ENCODE results near the gene SCIMP.
A peak's percentile ranks its signal among the peaks of the same experiment; 100 is the strongest.
"Not testable (repeated sequence)": the region's sequence is repeated elsewhere in the genome, so short reads cannot be mapped to it uniquely, and the experiment has no call there.

The SCIMP gene

DNA sequence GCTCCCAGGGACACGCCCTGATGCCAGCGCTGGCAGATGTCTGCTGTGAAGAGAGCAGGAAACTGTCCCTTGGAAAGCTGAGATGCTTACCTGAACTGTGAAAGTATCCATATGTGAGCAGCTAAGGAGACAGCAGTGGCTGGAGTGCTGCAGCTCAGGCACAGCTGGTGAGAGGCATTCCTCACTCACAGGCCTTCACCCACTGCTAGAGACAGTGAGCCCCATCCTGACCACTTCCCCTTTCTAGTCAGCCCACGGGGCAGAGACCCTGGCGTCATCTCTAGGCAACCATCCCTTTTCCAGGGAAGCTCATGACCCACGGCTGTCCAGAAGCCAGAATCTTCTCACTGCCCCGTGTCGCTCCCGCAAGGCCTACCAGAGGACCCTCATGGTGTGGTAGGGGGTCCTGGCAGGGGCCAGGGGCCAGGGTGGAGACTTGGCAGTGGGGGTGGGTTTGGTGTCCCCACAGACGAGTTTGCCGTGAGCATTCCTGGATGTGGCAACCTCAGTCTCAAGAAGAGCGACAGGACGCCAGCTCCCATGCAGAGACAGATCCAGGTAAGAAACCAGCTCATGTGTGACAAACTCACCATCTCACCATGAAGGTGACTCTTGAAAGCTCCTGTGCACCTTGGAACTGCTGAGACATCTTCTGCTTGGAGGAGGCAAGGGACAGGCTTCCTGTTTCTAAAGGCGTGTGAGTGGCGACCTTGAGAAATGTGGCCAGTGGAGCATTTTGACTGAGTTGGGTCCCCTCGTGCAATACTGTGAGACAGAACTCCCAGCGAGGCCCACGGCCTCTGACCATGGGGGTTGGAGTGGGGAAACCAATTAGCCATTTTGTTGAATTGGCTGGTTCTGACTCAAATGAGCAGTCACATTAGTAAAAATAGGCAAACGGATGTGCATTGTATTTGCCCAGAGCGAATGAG lies at the start of gene SCIMP:
SCIMP (minus strand) TSS at position 216 of the 932 bp plus-strand sequence; CDS start at position 111, 105 bp downstream.
- no peak for DNase-seq

- no peak for DNase-seq
Measured at GRCh38 chr17:5283571-5284315, 49.1 kb upstream of the SCIMP start.

- DNase-seq, result no peak
Measured at GRCh38 chr17:5282642-5283217, 48.1 kb upstream of the SCIMP start.

DNA sequence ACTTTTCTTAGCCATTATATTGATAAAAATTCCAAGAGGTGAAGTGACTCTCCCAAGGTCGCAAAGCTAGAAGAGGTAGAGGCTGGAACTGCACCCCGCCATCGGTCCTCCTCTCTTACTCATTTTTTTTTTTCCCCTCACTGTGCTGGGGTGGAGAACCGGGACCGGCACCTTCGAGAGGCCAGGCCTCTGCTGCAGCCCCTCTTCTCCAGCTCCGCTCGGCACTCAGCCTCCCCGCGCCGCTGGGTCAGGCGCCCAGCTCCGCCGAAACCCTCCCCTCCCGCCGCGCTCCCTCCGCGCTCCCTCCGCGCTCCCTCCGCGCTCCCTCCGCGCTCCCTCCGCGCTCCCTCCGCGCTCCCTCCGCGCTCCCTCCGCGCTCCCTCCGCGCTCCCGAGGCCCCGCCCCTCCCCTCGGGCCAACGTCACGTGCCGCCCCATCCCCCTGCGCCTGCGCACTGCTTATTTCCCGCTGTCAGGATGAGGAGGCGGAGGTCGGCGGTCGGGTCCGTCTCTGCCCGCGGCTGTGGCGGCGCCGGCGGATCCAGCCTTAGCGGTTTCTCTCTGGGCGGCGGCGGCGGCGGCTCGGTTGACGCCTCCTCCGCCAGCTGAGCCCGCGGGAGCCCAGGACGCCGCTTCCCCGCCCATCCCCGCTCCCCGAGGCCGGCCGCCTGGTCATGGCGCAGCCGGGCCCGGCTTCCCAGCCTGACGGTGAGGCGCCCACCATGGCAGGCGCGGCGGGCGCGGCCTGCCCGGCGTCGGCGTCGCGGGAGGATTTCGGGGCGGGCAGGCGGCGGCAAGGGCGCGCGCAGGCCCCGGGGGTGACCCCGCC lies 47.4 kb upstream of the SCIMP start, which contains the start of gene RABEP1:
RABEP1 (plus strand) TSS at position 471 of the 828 bp plus-strand sequence; CDS start at position 674, 203 bp downstream.
- peak; percentile 29 for DNase-seq

- DNase-seq, result no peak
Measured at GRCh38 chr17:5272322-5272721, 37.7 kb upstream of the SCIMP start.

GRCh38 chr17:5269241-5269960 lies 34.7 kb upstream of the SCIMP start:
- no peak for DNase-seq

- DNase-seq, result no peak
Measured at GRCh38 chr17:5264893-5265292, 30.2 kb upstream of the SCIMP start.

GRCh38 chr17:5263441-5263840 lies 28.8 kb upstream of the SCIMP start:
- DNase-seq, result no peak

GRCh38 chr17:5262416-5262991 lies 27.8 kb upstream of the SCIMP start:
- no peak for DNase-seq

- no peak for DNase-seq
Measured at GRCh38 chr17:5260542-5260941, 25.9 kb upstream of the SCIMP start.

DNA sequence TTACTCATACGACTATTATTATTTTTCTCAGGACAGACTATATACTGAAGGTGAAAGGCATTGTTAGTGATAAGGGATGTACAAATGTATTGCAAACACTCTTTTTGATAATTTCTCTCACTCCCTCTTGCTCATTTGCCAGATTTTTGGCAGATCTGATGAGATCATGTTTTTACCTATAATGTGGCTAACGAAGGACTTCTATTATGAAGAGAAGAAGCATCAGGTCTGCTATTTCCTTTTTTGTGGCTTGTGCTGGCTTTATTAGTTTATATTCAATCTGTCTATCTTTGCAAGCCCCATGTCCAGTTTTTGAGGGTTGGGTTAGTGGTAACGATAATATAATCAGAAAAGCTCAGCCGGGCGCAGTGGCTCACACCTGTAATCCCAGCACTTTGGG lies 22.5 kb upstream of the SCIMP start:
- DNase-seq, result no peak

DNA sequence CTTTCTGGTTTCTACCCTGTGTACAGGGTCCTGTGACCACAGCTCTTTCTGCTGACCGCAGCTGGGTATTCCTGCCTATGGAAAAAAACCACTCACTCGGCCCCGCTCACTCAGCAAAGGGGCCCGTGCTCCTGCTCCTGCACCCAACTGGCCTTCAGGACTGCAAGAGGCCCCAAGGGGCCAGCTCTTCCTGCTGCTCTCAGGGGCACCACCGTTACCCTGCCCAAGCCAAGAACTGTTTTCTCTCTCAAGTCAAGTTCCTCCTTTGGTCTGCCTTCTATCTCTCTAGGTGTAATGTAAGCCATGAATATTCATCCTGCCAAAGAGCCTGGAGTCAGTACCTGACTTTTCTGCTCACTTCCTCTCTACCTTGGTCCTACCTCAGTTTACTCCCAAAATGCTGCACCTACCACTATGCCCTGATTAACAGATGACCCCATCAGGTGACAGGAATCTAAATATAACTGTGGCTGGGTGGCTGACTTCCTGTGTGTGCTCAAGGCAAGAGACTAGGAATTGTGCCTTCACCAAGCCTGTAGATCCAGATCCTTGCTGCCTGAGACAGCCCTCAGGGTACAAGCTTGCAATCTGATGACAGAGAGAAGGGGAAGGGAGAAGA lies 20.4 kb upstream of the SCIMP start:
- DNase-seq, result no peak

GRCh38 chr17:5254414-5254813 lies 19.8 kb upstream of the SCIMP start:
- DNase-seq, result no peak

DNA sequence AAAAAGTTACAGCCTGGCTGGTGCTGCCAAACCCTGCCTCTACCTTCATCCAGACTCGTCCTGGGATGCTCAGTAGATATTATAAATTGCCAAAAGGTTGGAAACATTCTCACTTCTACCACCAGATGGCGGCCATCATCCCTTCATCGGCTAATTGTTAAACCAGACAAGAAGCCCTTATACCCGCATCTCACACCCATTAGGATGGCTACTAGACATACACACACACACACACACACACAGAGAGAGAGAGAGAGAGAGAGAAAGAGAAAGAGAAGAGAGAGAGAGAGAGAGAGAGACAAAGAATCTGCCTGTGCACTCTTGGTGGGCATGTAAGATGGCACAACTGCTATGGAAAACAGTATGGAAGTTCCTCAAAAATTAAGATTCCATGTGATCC lies 15.0 kb upstream of the SCIMP start:
- peak; percentile 29 to 35 for DNase-seq

GRCh38 chr17:5248821-5249479 lies 14.3 kb upstream of the SCIMP start:
- no peak for DNase-seq

DNA sequence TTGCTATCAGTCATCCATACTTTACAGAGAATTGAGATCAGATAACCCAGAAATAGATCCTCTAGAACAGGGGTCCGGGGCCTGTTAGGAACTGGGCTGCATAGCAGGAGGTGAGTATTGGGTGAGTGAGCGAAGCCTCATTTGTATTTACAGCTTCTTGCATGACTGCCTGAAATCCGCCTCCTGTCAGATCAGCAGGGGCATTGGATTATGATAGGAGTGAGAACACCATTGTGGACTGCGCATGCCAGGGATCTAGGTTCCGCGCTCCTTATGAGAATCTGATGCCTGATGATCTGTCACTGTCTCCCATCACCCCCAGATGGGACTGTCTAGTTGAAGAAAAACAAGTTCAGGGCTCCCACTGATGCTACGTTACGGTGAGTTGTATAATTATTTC lies 13.0 kb upstream of the SCIMP start:
- no peak for DNase-seq

DNA sequence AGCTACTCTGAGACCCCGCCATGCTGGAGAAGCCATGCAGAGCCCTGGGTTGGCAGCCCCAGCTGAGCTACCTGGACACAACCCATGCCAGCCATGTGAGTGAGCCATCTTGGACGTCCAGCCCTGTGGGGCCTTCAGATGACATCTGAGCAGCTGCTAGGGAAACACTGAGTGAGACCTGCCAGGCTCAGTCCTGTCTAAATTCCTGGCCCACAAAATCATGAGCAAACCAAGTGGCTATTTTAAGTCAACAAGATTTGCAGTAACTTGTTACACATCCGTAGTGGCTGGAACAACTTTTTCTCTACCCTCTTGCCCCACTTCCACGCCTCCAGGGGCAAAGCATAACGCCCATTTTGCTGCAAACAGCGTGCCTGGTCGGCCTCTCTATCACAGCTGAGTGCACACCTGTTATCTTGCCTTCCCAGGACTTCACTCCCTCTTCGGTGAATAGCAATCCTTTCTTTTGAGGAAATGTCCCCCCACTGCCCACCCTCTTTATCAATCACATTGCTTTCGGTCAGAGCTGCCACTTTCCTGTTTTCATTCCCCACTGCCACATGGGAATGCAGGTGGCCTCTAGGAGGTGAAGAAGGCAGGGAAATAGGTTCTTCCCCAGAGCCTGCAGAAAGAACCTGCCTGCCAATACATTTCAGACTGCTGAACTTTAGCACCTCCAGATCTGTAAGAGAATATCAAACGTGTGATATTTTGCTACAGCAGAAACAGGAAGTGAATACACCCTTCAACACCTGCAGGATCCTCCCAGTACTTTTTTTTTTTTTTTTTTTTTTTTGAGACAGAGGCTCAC lies 7.4 kb upstream of the SCIMP start:
- no peak for DNase-seq

- DNase-seq, result not testable (repeated sequence)
Measured at GRCh38 chr17:5239769-5240168, 5.1 kb upstream of the SCIMP start.

GRCh38 chr17:5238333-5238732 lies 3.7 kb upstream of the SCIMP start:
- no peak for DNase-seq

All from AML-193 (cell line).